ENCODE data around the gene IQCE.
A peak's percentile ranks its signal among the peaks of the same experiment; 100 is the strongest.
"Not testable (repeated sequence)": the region's sequence is repeated elsewhere in the genome, so short reads cannot be mapped to it uniquely, and the experiment has no call there.

The IQCE gene

DNA sequence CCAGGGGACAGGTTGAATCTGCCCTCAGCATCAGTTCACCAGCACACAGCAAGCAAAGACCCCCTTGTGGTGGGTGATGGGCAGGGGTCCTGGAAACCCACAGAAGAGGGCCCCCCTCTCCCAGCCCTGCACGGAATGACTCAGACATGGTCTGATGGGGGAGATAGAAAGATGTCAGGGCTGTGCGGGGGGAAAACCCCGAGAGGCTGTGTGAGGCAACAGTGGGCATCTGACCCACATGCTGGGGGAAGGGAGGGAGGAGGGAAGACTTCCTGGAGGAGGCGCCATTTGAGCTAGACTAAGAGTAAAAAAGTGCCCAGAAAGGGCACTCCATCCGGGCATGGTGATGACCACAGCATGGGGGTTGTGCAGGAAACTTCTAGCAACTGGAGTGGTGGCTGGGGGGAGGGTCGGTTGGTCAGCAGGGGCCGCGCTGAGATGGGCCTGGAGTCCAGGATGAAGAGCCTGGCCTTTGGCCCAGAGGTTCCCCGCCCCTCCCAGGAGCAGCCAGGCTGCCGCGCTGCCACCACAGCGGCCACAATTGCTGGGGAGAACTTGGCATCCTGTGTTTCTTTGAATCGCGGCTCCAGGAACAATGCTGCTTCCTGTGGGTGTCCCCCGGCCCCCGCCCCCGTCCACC is 36.7 kb upstream of the IQCE start:
- DNase-seq = peak; percentile 74 to 85

DNA sequence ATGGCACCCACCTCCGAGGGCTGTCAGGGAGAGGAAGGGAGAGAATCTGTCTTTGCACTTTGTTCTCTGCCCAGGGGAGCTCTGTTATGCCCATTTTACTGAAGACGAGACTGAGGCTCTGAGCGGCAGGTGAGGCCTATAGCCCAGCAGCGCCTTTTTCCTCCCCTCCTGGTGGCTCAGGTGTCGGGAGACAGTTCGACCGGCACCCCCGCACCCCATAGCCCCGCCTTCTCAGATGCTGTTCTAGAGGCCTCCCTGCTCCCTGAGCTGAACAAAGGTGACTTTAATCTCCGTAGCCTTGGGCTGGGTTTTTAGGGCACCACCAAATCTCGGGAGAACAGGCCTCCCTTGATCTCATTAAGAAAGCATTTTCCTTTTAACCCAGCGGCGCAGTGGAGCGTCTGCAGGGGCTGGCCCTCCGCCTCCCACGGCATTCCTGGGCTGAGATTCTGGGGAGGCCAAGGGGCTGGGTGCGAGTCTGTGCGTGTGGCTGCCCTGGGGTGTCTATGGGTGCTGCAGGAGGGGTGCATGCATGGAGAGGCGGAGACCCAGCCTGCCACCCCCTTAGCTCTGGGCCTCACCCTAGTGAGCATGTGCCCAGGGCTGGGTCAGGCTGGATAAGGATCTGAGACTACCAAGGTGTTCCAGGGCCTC is 35.9 kb upstream of the IQCE start:
- DNase-seq = peak; percentile 50 to 60

DNA sequence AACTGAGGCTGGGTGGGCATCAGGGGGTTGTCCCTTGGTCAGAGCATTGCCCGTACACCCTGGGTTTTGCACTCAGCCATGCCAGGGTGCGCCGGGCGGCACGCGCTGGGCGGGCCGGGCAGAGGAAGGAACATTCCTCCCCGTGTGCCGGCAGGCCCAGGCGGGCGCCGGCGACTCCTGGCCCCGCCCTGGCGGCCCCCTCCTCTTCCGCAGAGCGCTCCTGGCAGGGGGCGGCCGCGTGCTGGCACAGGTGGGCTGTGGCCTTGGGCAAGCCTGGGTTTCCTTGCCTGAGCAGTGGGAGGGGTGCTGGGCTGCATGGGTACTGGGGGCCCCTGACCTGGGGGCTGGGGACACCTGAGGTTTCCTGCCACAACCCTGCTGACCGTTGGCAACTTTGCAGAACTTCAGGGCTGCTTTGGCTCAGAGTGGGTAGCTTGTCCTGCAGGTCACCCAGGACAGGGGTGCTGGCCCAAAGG is 35.3 kb upstream of the IQCE start:
- no peak for DNase-seq

DNA sequence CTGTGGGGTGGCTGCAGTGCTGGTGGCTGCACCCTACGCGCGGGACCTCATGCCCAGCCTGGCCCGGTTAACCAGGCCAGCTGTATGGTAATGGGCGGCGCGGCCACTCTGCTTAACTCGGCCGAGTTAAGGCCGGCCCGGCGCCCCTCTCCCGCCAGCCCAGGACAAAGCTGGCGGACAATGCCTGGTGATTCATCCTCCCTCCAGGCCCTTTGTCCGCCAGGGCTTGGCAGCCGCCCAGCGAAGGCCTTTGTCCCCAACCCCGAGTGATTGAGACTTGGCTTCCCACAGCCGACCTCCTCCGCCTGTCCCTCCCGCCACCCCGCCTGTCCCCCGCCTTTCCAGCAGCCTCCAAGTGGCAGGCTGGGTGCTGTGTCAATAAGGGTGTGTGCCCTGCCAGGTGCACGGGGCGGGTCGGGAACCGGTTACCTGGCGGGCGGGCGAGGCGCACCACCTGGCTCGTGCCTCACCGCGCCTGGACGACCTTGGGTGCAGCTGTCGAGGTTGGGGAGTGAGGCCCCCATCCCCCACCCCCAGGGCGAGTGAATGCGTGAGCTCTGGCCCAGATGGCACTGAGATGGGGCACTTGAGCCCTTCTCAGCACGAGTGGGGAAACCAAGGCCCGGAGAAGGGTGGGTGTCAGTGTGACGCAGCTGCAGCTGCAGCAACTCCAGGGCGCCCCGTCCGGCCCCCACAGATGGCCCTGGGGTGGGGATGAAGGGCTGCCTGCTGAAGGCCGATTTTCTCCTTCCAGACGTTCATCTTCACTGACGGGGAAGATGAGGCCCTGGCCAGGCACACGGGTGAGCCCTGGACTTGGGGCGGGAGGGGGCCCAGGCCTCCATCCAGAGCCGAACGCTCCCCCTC is 34.6 kb upstream of the IQCE start:
- no peak for DNase-seq

DNA sequence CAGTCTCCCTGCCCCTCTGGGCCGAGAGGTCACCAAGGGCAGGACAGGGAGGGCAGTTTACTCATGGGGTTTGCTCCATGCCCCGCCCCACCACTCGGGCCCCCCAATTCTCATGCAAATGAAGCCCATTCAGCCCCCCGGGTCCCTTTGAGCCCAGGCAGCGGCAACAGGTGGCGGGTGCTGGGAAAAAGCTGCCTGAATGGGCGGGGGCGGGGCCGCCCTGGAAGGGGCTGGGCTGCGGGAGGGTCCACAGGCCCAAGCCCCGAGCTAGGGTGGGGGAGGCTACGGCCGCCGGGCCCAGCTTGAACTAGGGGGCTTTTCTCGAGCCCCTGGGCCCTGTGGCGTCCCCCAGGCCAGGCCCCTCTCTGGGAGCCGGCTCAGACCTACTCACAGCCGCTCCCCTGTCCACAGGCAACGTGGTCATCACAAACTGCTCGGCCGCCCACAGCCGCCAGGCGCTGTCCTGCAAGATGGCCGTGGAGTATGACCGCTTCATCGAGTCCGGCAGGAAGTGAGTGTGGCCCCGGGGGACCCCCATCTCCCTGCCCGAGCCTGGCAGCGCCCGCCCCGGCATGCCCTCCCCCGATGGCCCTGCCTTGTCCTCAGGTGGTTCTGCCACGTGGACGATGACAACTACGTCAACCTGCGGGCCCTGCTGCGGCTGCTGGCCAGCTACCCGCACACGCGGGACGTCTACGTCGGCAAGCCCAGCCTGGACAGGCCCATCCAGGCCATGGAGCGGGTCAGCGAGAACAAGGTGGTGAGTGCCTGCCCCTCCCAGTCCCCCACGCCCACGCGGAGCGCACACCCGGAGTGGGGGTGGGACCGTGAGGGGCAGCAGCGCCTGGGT is 33.7 kb upstream of the IQCE start:
- DNase-seq = no peak

DNA sequence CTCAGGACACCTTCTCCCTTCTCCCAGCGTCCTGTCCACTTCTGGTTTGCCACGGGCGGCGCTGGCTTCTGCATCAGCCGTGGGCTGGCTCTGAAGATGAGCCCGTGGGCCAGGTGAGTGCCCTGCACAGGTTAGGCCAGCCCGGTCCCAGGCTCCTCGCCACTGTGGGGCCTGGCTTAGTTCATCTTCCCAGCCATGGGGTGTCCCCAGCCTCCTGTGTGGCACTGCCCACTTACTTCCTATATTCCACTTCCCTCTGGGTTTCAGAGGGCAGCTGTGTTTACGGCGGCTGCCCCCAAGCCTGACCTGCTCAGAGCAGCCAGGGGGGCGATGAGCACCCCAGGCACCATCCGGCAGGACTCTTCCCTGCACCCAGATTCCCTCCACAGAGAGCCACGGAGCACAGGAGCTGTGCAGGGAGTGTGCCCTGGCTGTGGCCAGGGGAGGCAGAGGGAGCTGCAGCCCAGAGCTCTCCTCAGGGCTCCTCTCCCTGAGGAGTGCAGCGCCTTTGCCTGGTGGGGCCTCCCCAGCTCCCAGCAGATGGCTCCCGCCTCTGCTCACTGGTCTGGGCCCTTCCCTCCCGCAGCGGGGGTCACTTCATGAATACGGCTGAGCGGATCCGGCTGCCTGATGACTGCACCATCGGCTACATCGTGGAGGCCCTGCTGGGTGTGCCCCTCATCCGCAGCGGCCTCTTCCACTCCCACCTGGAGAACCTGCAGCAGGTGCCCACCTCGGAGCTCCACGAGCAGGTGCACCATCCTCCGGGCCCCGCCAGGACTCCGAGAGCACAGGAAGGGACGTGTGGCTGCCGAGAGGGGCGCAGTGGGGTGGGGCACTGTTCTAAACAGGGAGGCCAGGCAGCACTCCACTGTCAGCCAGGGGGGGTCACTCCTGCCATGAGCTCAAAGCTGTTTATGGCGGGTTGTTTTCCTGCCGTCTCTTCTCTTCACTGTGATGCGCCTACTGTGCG is 32.8 kb upstream of the IQCE start:
- DNase-seq = no peak

DNA sequence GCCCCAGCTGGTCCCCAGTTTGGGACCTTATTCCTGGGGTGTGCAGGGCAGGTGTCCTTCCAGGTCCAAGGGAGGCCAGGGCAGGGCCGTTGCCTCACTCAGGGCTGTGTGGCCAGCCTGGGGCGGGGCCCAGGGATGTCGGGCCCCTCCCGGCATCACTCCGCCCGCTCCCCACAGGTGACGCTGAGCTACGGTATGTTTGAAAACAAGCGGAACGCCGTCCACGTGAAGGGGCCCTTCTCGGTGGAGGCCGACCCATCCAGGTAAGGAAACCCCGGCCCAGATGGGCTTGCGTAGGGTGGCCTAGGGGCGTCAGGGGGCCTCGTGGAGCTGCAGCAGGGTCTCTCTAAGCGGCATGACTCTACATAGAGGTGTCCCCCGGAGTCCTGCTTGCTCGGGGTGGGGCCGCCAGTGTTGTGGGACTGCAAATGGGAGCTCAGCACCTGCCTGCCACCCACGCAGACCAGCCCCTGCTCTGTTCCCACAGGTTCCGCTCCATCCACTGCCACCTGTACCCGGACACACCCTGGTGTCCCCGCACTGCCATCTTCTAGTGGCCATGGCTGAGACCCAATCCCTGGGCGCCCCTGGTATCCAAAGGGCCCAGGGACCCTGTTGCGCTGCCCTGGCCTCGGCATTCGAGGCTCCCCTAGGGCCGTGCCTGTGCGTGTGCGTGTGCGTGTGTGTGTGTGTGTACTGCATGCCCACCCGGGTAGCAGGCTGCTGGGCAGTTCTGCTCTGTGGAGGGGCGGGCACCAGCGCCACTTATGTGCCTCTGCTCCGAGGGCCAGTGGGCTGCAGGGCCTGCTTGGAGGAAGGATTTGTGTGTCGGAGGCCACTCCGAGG is 31.9 kb upstream of the IQCE start:
- DNase-seq = no peak

DNA sequence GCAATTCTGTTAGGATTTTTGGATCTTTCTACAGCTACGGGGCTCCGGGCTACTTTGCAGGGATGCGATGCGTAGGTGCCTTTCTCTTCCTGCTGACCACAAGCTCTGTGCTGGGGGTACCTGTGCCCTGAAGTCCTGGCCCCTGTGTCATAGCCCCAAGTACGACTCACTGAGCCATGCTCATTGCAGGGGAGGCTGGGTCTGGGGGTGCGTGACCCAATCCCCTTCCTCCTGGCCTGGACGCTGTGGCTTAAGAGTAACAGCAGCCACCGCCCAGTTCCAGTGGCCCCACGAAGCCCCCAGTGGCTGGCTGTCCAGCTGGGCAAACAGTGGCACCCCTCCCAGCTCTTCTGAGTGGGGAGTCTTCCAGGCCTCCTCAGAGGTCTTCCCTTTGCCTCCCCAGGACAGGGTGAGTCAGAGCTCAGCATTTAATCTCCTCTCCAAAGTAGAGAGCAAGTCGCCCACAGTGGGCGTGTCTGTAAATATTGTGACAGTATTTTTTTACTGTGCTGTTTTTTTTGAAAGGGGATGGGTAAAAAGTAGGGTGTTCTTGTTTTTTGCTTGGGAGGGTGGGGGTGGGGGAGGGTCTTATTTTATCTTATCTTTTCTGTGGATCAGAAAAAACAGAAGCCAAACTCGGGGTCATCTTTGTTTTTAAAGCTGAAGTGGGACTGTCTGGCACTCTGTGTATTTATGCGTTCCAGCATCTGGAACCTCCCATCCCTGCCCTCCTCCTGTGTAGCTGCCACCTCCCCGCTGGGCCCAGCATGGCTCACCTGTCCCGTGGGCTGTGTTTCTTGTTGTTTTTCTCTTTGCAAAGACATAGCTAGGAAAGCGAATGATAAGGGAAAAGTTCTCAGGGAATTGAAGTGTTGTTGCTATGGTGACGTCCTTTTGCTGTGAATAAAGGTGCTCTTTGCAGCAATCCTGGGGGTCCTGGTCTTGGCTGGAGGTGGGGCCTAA is 31.0 kb upstream of the IQCE start:
- DNase-seq = peak in 1 of 2 experiments; percentile 59

DNA sequence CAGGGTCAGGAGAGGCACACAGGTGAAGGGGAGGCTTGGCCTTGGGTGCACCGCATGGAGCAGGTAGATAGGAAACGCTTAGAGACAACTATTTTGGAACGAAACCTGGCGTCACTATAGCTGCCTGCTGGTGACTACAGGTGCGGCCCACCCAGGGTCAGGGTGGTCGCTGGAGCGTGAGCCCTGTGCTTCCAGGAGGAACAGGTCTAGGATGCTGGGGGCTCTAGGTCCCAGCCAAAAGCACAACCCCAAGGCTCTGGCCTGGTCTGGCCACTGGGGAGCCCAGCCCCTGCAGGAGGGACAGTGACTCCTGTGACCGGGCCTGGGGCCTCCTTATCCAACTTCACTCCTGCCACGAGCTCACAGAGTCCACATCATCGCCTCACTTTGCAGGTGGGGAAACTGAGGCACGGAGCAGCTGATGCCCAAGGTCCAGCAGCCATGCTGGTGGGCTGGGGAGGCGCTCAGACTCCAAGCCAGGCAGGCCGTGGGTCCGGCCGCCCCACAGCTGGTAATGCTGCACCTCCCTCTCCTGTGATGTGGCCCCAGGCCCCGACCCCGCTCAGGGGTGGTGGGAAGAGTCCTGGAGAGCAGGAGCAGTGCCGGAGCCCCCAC is 30.2 kb upstream of the IQCE start:
- DNase-seq = no peak

DNA sequence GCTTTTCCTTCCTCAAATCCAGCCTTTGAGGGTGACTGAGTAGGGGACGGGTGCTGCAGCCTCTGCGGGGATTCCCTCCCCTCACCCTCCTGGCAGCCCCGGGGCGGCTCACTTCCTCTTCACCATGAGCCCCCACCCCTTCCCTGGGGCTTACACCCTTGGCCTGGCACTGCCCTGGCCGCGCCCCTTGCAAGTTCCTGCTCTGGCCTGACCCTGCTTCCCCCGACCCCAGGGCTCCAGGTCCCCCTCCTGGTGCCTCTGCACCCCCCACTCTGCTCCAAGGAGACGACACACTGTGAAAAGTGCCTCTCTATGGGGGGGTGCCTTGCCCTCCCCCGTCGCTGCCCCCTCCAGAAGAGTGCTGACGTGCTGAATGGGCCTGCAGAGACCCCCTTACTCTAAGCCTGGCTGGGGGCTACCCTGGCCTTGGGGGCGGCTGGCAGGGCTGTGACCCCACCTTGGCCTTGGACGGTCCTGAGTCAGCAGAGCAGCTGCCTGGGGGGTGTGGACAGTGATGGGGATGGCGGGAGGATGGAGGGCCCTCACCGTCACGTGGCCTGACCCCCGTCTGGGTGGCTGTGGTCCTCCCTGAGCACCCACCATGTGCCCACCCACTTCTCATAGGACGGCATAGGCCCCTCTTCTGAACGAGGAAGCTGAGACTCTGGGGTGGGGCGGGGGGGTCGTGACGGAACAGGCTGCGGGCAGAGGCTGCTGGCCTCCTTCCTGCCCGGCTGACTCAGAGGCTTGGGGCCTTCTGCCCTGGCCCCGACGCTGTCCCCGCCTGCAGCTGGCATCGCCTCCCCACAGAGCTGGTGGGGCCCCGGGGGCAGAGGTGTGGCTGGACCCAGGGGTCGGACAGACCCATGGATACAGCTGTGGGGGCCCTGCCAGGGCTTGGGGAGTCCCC is 29.4 kb upstream of the IQCE start:
- peak; percentile 54 to 66 for DNase-seq

DNA sequence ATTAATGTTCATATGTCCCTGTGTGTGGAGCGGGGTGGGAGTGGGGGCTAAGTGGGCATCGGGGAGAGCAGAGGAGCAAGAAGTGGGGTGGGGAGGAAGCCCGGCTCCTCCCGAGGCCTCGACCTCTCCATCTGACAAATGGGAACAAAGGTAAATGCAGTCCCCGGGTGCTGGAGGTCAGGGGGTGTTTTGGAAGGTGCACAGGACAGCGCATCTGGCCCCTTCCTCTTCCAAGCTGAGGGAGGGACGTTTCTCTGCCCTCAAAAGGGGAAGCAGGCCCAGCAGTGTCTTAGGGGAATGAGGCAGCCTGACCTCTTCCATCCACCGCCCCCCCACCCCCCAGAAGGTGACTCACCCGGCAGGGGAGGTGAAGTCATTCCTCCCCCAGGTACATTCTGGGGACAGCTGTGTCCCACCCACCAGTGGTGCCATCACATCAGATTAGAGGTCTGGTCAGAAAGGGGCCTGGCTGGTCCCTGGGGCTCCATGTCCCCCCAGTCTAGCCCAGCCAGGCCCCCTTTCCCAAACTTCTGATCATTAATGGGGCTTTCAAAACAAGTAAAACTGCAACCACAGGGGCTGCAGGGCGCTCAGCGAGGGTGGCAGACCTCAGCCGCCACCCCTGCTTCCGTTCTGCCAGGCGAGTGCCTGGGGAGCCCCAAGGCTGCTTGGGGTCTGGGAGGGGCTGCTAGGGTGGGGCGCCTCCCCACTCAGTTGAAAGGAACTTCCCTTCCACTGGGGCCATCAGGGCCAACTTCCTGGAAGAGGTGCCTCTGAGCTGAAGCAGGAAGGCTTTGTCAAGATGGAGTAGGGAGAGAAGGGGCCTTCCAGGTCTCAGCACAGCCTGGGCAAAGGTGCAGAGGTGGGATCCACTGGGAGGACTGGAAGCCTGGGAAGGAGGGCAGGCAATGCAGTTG is 28.4 kb upstream of the IQCE start:
- peak; percentile 72 to 77 for DNase-seq

DNA sequence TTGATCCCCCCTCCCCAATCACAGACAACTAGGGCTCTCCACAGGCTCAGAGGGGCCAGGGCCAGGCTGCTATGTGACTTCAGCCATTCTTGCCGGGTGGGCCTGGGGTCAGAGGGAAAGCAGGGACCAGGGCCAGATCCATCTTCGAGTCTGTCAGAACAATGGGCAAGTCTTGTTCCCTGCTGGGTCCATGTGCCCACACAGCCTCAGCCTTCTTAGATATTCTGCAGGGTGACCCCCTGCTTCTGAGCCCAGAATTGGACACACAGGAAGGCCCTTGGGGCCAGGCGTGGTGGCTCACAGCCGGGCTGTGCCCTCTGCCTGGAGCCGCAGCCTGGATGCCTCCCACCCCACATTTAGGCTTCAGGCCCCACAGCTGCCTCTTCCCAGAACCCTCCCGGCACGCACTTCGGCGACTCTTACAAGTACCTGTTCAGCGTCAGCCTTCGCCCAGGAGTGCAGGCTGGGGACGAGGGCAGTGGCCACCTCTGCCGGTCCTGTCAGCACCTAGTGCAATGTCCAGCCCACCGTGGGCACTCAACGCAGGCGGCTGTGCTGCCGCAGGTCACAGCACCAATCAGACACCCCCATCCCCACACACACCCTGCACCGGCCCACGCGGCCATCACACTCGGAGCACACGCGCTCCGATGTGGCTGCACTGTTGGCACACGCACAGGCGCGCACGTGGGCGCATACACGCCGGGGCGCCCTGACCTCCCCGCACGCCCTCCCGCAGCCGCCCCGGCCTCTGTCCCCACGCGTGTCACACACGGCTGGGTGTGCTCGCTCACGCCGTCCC is 27.6 kb upstream of the IQCE start:
- DNase-seq = not testable (repeated sequence)

DNA sequence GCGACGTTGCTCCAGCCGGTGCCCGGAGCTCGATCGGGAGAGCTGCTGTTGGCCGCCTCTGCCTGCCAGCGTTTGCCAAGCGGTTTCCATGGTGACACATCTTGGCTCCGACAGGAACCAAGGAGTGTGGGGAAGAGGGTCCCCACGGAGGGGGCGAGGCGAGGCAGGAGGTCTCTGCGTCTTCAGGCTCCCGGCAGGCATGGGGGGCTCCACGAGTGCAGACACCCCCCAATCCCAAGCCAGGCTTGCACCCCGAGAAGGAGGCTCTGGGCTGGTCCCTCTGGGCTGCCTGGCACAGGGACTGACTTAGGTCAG is 27.0 kb upstream of the IQCE start:
- not testable (repeated sequence) for DNase-seq

DNA sequence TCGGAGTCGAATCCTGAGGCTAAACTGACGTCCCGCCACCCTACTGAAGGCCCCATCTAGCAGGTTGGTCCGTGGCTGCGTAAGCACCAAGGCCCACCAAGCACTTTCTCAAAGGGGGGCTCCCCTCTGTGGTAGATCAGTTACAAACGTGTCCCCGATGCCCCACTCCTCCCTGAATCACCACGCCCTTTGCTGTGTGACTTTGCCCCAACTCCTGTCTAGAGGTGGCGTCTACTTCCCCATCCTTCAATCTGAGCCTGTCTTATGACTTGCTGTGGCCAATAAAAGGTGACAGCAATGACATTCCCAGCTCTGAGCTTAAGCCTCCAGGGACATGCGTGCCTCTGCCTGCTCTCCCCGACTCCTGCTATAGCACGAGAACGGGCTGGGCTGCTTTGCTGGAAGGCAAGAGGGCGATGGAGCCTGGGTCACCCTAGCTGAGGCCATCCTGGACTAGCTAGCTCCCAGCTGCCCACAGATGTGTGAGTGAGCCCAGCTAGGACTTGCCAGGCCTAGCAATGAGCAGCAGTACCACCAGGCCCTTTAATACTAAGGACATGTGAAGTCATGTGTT is 26.5 kb upstream of the IQCE start:
- not testable (repeated sequence) for DNase-seq

DNA sequence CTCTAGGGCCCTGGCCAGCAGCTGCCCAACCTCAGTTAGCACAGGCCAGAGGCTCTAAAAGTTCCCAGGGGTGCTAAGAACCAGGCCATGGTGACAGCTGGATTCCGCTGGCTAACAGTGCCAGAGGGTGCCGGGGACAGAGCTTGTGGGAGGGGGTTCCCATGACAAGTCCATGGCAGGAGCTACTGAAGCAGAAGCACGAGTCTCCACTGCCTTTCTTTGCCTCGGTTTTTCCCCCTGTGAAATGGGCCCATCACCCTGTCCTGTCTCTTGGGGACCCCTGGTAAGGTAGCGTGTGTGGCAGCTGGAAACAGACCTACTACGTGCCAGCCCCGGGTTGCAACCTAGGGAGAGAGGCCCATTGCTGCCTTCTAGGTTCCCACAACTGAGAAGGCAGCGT is 26.0 kb upstream of the IQCE start:
- not testable (repeated sequence) for DNase-seq
